Keratinocyte (primary cell): Measurements from ENCODE around the gene MAP3K4. TPM values are rescaled to one million over a fixed set of nuclear protein-coding genes. Genes with fewer than 3 reads are reported as not detected.
A peak's percentile ranks its signal among the peaks of the same experiment; 100 is the strongest.

Experiments
- DNase-seq: peaks from one replicate; pipeline ENCODE4 v3.0.0-alpha.2; 2011; ENCODE audit warnings: low read depth, missing footprints, low spot score
- FAIRE-seq: peaks from 2 replicates; lab custom pipeline; 2011; peaks lifted over from hg19 to GRCh38; lab: Jason Lieb, UNC
- H2AFZ ChIP-seq: 2 replicates; pipeline ENCODE4 v1.6.0; 2012; ENCODE audit warnings: low read length, control low read depth, inconsistent platforms; ENCODE audit not compliant: control insufficient read depth
- H3K27ac ChIP-seq: 2 replicates; pipeline ENCODE4 v1.5.1; 2011; ENCODE audit warnings: low read length; ENCODE audit not compliant: control insufficient read depth, insufficient read depth
- H3K27me3 ChIP-seq: 3 replicates; pipeline ENCODE4 v1.6.0; 2011; ENCODE audit warnings: low read length; ENCODE audit not compliant: control insufficient read depth, insufficient read depth; ENCODE audit errors: extremely low read depth
- H3K36me3 ChIP-seq, 2 experiments: 2 replicates in 1 of 2; 3 replicates in 1 of 2; pipeline ENCODE4 v1.5.1; 2011; ENCODE audit warnings: low read length in 2 of 2, mild to moderate bottlenecking in 1 of 2; ENCODE audit not compliant: control insufficient read depth in 2 of 2, insufficient read depth in 2 of 2; ENCODE audit errors: extremely low read depth in 1 of 2
- H3K4me1 ChIP-seq: 3 replicates; pipeline ENCODE4 v1.5.1; 2011; ENCODE audit warnings: low read length; ENCODE audit not compliant: control insufficient read depth, insufficient read depth; ENCODE audit errors: extremely low read depth
- H3K4me2 ChIP-seq: 3 replicates; pipeline ENCODE4 v1.6.0; 2011; ENCODE audit warnings: low read depth, low read length; ENCODE audit not compliant: control insufficient read depth, insufficient read depth; ENCODE audit errors: extremely low read depth
- H3K4me3 ChIP-seq, 3 experiments: fragments of 200-600 bp in 1 of 3; sonication (generic) in 1 of 3; 2 replicates in 2 of 3; 3 replicates in 1 of 3; pipeline ENCODE4 v1.5.1; 2011 to 2016; ENCODE audit warnings: low read length in 3 of 3, mild to moderate bottlenecking in 3 of 3, control low read depth in 2 of 3, inconsistent platforms in 1 of 3, low read depth in 1 of 3, mixed read lengths in 1 of 3, mixed run types in 1 of 3, moderate library complexity in 1 of 3; ENCODE audit not compliant: control insufficient read depth in 2 of 3, insufficient read depth in 2 of 3; ENCODE audit errors: extremely low read depth in 1 of 3
- H3K79me2 ChIP-seq: 2 replicates; pipeline ENCODE4 v1.6.0; 2012; ENCODE audit warnings: low read length; ENCODE audit not compliant: control insufficient read depth, insufficient read depth
- H3K9ac ChIP-seq: 3 replicates; pipeline ENCODE4 v1.6.0; 2011; ENCODE audit warnings: low read length; ENCODE audit not compliant: control insufficient read depth, insufficient read depth; ENCODE audit errors: extremely low read depth
- H3K9me1 ChIP-seq: 3 replicates; pipeline ENCODE4 v1.6.0; 2011; ENCODE audit warnings: low read length; ENCODE audit not compliant: control insufficient read depth, insufficient read depth; ENCODE audit errors: extremely low read depth
- H3K9me3 ChIP-seq: 2 replicates; pipeline ENCODE4 v1.5.1; 2012; ENCODE audit warnings: low read depth, low read length; ENCODE audit not compliant: control insufficient read depth
- H4K20me1 ChIP-seq: 3 replicates; pipeline ENCODE4 v1.6.0; 2011; ENCODE audit warnings: low read length; ENCODE audit not compliant: control insufficient read depth, insufficient read depth; ENCODE audit errors: extremely low read depth
- CTCF ChIP-seq, 3 experiments: IDR thresholded peaks in 1 of 3; conservative IDR thresholded peaks in 1 of 3; optimal IDR thresholded peaks in 1 of 3; 2 replicates in 2 of 3; 3 replicates in 1 of 3; pipeline versions ENCODE3 to v1.5.1; 2011; ENCODE audit warnings: low read length in 3 of 3, mild to moderate bottlenecking in 3 of 3, moderate library complexity in 2 of 3, control low read depth in 1 of 3, inconsistent platforms in 1 of 3; ENCODE audit not compliant: insufficient read depth in 2 of 3; ENCODE audit errors: extremely low read depth in 1 of 3
- EZH2 ChIP-seq: IDR thresholded peaks from one replicate; pipeline ENCODE4 v1.6.1; 2012; ENCODE audit warnings: inconsistent platforms, mild to moderate bottlenecking, low read length, moderate library complexity
- dilution Hi-C: fragments of 300-500 bp; cut with MboI; formaldehyde crosslinking; loops from one replicate; pipeline ENCODE4 v1.7.0; 2020; ENCODE audit warnings: low sequenced_read_pairs; ENCODE audit not compliant: extremely low pct_ligation_motif_present
- polyA plus RNA-seq, 5 experiments: library from polyadenylated mRNA; depleted of rRNA in 3 of 5; stranded (reverse) in 3 of 5; stranded (forward) in 1 of 5; unstranded in 1 of 5; fragments of >200 nt; gene quantifications; 1 replicate in 1 of 5; 2 replicates in 3 of 5; 3 replicates in 1 of 5; pipeline versions ENCODE4 v1.2.1 to v1.2.3, GENCODE V29; 2011 to 2012; ENCODE audit warnings: missing spikeins in 2 of 5, low read depth in 1 of 5, low replicate concordance in 1 of 5

The MAP3K4 gene
- polyA plus RNA-seq, 1 donor (not counting 4 experiments of a cell fraction or from before 2014, with no cell fraction given): 12.8 TPM

GRCh38 chr6:160950507-160950906 lies 41.1 kb upstream of the MAP3K4 start:
- Histone ChIP-seq H4K20me1 (no peaks in the 10 kb centered on the region), H3K27ac (peak overlapping the region; percentile 86), H3K9me1 (no peaks in the 10 kb centered on the region), H3K4me3 (no peak overlapping the region), H3K79me2 (no peaks in the 10 kb centered on the region), H3K9ac (peak overlapping the region; percentile 63), H3K27me3 (no peaks in the 10 kb centered on the region), H2AFZ (no peak overlapping the region), H3K36me3 (no peaks in the 10 kb centered on the region), H3K4me1 (peaks cover 22% of the 10 kb centered on the region), H3K9me3 (no peaks in the 10 kb centered on the region), H3K4me2 (peak overlapping the region; percentile 54)
- peak; percentile 85 for FAIRE-seq
- TF ChIP-seq EZH2 (no peak), CTCF (optimal IDR thresholded peaks at IDR 0.05 in 1 of 3, IDR thresholded peaks at IDR 0.05 in 1 of 3, conservative IDR thresholded peaks at IDR 0.05 in 1 of 3; ENCODE audit: extremely low read depth in 1 of 3, insufficient read depth in 2 of 3, low read length in 3 of 3) (no peak)
- dilution Hi-C loops: no loop called here
- DNase-seq: peak; percentile 30

GRCh38 chr6:160951187-160952030 lies 40.2 kb upstream of the MAP3K4 start:
- Histone ChIP-seq H3K27ac (peak overlapping the region; percentile 72), H3K79me2 (no peaks in the 10 kb centered on the region), H3K4me3 (no peak overlapping the region), H3K9ac (peak overlapping the region; percentile 53), H3K4me1 (peaks cover 22% of the 10 kb centered on the region), H3K9me3 (no peaks in the 10 kb centered on the region), H3K4me2 (peak overlapping the region; percentile 54), H3K9me1 (no peaks in the 10 kb centered on the region), H3K27me3 (no peaks in the 10 kb centered on the region), H3K36me3 (no peaks in the 10 kb centered on the region), H4K20me1 (no peaks in the 10 kb centered on the region), H2AFZ (no peak overlapping the region)
- dilution Hi-C loops: no loop called here
- DNase-seq (no peak), FAIRE-seq (no peak)
- no peak for TF ChIP-seq CTCF (optimal IDR thresholded peaks at IDR 0.05 in 1 of 3, IDR thresholded peaks at IDR 0.05 in 1 of 3, conservative IDR thresholded peaks at IDR 0.05 in 1 of 3; ENCODE audit: extremely low read depth in 1 of 3, insufficient read depth in 2 of 3, low read length in 3 of 3)
- no peak for TF ChIP-seq EZH2
